ENCODE measurements around the gene MLLT1.

The MLLT1 gene

GRCh38 chr19:6234527-6234926 is 45.2 kb downstream of the MLLT1 start:
- no peak for ATAC-seq

- ATAC-seq = no peak
Observed at GRCh38 chr19:6233827-6234511, 45.8 kb downstream of the MLLT1 start.

- ATAC-seq = no peak
Observed at GRCh38 chr19:6233056-6233826, 46.5 kb downstream of the MLLT1 start.

- no peak for ATAC-seq
Observed at GRCh38 chr19:6232601-6233055, 47.1 kb downstream of the MLLT1 start.

- ATAC-seq = no peak
Observed at GRCh38 chr19:6230991-6231448, 48.8 kb downstream of the MLLT1 start.

GRCh38 chr19:6229951-6230712 is 49.6 kb downstream of the MLLT1 start:
- ATAC-seq = no peak

- ATAC-seq = no peak
Observed at GRCh38 chr19:6229216-6229913, 50.4 kb downstream of the MLLT1 start.

GRCh38 chr19:6228551-6229215 is 51.1 kb downstream of the MLLT1 start:
- ATAC-seq = no peak

- no peak for ATAC-seq
Observed at GRCh38 chr19:6227936-6228325, 51.8 kb downstream of the MLLT1 start.

- ATAC-seq = no peak
Observed at GRCh38 chr19:6227156-6227935, 52.4 kb downstream of the MLLT1 start.

GRCh38 chr19:6226444-6227155 is 53.2 kb downstream of the MLLT1 start:
- no peak for ATAC-seq

GRCh38 chr19:6226012-6226411 is 53.8 kb downstream of the MLLT1 start:
- ATAC-seq = no peak

GRCh38 chr19:6225232-6225865 is 54.4 kb downstream of the MLLT1 start:
- no peak for ATAC-seq

- no peak for ATAC-seq
Observed at GRCh38 chr19:6224308-6224675, 55.5 kb downstream of the MLLT1 start.

GRCh38 chr19:6223461-6224307 is 56.1 kb downstream of the MLLT1 start:
- no peak for ATAC-seq

GRCh38 chr19:6222884-6223283 is 56.9 kb downstream of the MLLT1 start:
- ATAC-seq = no peak

GRCh38 chr19:6221878-6222746 is 57.7 kb downstream of the MLLT1 start:
- no peak for ATAC-seq

GRCh38 chr19:6221220-6221877 is 58.4 kb downstream of the MLLT1 start:
- no peak for ATAC-seq

Data from activated CD4-positive, CD25-positive, alpha-beta regulatory T cell treated with anti-CD3 and anti-CD28 coated beads, Interleukin-2, amount 50 U/mL, for 24 hours (primary cell).